HL-60 (cell line): ENCODE results near the gene ZFP14.

Source experiments
- CTCF ChIP-seq: IDR thresholded peaks from one replicate; pipeline ENCODE4 v1.5.1; 2011; ENCODE audit warnings: low read length, control low read depth, inconsistent platforms; ENCODE audit not compliant: insufficient read depth
- POLR2AphosphoS5 ChIP-seq: IDR thresholded peaks from 2 replicates; pipeline ENCODE4 v1.6.1; 2012; ENCODE audit warnings: low read depth
- REST ChIP-seq: IDR thresholded peaks from 2 replicates; pipeline ENCODE4 v1.6.1; 2012; ENCODE audit warnings: low read depth; ENCODE audit not compliant: insufficient replicate concordance

- TF ChIP-seq CTCF, result no peak
- TF ChIP-seq POLR2AphosphoS5, result no peak
- TF ChIP-seq REST, result no peak
Measured at GRCh38 chr19:36377541-36378178, 1.3 kb downstream of the ZFP14 start.
